Activated CD4-positive, alpha-beta T cell treated with anti-CD3 and anti-CD28 coated beads for 24 hours (primary cell): ENCODE measurements around the gene SP3.
"Not testable (repeated sequence)": the region's sequence is repeated elsewhere in the genome, so short reads cannot be mapped to it uniquely, and the experiment has no call there.

Experiments used
- DNase-seq, 2 donors: peaks; one replicate each; pipeline ENCODE4 v3.0.0-alpha.2; 2020; ENCODE audit warnings: low read depth in 2 of 2

The SP3 gene

DNA sequence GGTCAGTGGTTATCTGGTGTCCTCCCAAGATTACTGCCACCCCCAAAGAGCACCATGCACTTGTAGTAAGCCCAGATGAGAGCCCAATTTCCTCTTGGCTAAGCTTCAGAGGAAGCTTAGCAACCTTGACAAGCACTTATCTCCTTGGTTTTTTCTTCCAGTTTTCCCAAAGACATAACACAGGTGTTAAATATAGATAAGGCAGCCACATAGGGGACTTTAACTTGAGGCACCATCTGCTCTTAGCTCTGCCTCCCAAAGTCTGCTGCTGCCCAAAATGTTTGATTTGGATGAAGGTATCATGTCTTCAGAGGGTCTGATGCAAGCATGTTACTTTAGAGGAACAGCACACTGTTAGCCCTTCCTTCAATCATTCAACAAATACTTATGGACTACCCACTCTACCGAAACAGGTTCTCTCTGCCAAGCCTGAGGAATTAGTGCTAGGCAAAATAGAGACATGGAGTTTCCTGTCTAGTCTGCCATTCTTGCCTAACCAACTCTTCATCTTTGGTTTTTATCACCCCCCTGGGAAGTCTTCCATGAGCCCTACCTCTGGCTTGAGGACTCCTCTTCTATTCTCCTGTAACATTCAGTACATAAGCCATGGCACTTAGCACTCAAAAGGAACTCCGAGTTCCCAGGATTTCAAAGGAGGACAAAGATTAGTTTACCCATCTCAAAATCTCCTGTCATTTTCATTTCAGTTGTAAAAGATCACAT, 73.7 kb downstream of the SP3 start:
- DNase-seq = no peak

DNA sequence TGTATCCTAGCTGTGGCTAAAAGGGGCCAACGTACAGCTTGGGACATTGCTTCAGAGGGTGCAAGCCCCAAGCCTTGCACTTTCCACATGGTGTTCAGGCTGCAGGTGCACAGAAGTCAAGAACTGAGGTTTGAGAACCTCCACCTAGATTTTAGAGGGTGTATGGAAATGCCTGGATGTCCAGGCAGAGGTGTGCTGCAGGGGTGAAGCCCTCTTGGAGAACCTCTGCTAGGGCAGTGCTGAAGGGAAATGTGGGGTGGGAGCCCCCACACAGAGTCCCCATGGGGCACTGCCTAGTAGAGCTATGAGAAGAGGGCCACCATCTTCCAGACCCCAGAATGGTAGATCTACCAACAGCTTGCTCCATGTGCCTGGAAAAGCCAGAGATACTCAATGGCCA, 75.7 kb downstream of the SP3 start:
- not testable (repeated sequence) for DNase-seq

DNA sequence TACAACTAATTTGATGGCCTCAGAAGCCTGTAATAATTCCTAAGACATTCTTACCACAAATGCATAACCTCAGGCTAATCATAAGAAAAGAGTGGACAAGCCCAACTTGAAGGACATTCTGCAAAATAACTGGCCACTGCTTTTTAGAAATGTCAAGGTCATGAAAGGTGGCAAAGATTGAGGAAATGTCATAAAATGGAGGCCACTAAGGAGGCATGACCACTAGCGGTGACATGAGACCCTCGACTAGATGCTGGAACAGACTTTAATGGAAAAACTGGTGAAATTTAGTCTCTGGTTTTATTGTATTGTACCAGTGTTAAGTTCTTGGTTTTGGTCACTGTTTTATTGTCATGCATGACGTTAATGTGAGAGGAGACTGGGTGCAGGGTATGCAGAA, 78.6 kb downstream of the SP3 start:
- DNase-seq = no peak

DNA sequence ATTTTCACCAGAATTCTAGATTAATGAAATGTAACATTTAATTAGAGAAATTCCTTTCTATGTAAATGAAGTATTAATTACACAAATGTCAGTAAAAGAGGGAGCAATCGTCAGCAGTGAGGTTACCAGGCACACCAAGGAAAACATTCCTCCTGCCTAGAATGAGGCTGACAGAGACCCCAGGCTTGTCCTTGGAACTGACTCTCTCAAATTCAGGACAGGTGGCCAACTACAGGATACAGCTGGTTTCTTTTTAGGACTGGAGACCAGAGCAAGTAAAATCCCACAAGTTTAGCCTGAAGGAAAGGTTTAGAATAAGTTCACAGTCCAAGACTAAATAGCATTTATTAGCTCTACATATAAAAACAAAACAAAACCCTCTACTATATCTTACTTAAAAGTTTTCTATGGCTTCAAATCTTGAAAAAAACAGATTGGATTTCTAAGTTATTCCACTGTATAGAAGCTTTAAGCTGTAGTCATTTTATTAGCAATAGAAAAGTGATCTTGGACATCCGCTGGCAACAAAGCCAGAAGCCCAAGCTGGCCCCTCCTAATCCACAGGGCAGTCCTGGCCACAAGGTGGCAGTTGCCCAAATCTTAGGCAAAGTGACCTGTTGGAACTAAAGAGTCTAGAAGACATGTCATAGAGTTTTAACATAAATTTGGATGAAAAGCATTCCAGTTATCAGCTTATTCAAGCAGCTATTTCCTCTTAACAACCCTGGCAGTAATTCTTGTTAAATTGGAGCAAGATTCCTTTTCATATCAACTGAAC, 81.0 kb downstream of the SP3 start:
- DNase-seq = no peak

DNA sequence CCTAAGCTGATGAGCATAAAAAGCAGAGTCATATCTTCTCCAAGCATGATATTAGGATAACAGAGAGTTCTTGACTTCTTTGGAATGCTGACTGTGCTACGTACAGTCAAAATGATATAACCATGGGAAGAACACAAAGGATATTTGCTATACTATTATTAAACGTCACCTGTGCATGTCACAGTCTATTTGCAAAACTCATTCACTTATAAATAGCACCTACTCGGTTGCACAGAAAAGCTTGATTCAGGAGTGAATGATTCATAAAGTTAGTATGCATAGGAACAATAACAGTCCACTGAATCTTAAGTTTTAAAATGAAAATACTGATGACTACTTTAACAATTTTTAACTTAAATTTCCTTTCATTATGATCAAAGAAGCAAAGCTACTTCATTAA, 83.3 kb downstream of the SP3 start:
- DNase-seq = no peak

DNA sequence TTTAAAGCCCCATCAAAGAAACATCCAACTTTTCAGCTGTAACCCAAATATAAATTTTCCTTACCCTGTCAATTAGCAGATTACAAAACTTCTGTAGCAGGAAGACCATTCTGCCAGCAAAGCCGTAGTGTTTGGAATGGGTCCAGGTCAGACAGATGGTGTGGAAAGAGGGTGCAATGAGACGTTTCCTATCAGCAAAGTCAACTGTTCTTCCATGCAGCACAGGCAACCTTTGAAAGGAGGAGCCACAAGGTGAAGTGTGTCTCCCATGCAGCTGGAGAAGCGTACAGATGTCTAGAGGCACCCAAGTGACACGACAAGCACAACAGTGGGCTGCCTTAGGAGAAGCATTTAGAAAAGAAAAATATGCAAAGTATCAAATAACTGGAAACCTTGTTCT, 83.7 kb downstream of the SP3 start:
- DNase-seq = no peak

DNA sequence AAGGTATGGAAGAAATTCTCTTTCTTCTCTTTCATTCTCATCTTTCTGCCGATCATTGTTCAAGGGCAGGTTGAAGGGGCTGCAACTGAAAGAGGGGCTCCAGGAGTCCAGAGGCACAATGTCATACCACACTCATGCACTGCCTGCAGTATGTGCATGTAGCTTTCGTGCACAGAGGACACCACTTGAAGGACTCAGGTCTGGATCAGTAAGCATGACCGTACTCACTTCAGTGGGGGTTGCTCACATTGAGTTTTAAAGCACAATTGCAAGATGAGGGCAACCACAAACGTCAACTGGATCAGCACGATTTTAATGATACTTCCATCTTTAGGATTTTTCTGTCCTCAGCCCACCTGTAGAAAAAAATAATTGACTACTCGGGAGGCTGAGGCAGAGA, 84.6 kb downstream of the SP3 start:
- DNase-seq = no peak

DNA sequence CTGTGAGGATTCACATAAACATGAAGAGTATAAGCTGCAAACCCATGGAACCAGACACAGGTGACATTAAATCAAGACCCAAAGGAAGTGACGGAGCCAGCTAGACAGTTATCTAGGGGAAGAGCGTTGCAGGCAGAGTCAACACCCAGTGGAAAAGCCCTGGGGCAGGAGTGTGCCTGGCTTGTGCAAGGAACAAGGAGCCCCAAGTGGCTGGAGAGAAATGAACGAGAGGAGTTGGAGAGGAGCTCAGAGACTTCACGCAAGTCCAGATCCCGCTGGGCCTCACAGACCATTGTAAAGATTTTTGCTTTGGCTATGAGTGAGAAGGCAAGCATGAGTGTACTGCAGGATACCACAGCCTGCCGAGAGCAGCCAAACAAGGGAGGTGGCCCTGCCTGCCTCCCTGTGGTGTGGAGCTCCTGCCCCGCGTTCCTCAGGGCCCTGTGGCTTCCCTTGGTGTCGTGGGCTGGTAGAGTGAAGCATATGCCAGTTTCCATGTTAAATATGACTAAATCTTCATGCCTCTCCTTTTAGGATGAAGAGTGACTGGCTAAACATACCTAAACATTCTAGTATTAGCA, 88.2 kb downstream of the SP3 start:
- no peak for DNase-seq

DNA sequence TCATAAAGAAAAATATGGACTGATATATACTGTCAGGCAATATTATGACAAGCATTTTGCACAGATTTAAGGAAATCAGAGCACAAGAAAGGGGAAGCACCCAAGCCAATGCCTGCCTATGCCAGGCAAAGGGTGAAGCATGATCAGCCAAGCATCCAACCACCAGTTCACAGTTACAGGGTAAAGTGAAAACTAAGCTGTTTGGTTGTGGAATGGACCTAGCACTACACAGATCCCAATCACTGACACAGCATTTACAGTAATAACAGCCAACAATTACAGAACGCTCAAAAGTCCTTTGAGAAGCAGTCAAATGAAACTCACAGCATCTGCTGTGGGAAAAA, 90.3 kb downstream of the SP3 start:
- DNase-seq = no peak

DNA sequence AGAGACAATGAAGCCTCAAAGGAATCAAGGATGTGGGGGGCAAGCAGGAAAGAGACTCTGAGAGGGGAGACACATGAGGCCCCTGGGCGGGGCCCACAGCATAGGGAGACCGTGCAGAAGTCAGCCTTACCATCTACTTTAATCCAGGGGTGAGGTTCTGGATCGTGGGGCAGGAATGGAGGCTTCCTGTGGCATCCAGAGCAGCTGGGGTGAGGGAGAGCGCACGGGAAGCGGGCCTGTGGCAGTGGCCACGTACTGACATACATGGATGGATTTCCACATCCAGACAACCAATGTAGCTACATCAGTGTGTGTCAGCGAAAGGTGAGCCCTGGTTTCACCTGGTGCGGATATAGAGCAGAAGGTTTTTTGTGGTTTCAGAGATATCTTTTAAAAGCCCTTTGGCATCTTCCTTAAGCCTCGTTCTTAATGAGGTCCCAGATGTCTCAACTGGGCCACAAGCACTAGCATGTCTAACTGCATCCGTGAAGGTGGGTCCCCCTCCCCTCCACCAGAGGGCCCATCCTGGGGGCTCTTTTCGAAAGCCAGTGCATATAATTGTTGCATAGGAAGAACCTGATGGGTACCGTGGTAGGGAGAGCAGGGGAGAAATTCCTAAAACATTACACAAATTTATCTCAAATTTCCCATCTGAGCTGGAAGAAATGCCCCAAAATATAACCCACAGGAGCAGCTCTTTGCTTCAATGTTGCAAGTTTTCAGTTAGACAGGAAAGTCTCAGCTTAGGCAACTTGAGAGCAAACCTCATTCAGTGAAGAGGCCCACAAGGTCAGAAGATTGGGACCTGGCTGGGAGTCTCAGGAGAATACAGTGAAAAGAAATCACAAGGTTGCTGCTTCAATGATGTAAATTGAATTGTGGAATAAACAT, 90.9 kb downstream of the SP3 start:
- DNase-seq = no peak

DNA sequence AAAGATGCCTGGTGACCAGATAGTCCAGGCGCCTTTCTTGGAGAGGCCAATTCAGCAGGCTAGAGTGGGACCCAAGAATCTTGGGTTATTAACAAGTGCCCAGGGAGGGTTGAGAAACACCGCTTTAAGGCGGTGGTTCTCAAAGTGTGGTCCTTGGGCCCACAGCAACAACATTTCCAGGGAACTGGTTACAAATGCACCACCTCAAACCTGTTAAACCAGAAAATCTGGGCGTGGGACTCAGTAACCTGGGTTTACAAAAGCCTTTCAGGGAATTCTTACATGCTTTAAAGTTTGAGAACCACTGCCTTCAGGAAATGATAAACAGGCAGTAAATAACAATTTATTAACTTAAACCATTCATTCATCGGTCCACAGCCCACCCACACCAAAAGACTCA, 92.5 kb downstream of the SP3 start:
- DNase-seq = no peak

DNA sequence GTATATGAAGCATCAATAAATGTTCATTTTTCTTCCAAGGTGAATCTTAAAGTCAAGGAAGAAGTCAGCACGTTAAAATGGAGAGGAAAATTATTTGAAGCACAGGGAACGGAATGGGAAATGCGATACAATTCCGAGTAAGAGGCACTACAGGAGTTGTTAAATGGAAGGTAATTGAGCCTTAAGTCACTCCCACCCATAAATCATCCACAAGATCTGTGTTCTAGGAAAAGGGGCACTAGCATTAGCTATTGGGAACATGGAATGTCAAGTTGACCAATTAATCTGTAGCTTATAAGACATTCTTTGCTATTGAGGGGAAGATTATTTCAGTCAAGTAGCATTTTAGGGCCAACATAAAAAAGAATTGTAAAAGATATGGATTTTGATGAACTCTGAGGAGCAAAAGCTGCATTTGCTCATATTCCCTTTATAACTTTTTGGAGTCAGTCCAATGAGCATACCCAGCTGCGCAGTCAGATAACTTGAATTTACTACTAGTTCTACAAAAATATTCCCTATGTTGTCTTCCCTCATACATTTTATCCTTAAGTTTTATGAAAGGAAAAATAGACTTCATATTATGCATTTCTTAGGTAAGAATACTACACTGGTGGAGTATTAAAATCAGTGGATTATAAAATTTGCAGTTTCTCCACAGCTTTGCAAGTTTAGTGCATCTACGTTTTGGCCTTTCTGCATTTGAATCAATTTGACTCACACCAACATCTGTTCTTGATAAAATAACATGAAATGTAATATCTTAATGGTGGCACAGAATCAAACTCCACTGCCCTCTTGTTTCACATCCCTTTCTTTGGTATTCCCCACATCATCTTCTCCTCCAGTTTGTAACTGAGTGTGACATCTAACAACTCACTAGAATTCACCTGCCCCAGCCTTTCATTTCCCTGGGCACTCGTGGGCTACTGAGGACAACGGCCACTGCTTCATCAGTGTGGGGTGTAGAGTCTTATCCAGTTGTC, 95.6 kb downstream of the SP3 start:
- DNase-seq = no peak

DNA sequence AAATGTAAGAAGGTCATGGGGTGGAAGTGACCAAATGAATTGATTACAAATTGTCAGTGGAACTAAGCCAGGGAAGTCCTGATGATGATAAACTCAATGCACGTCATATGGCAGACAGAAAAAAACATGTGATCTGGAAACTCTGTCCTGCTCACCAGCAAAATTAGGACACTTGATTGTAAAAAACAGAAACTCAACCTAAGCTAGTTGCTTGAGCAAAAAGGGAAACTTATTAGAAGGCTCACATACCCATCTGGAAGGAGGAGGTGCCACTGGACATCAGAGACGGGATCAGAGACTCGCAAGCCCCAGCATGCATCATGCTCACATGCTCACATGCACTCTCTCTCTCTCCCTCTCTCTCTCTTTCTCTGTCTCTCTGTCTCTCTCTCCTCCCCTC, 96.8 kb downstream of the SP3 start:
- DNase-seq = no peak

DNA sequence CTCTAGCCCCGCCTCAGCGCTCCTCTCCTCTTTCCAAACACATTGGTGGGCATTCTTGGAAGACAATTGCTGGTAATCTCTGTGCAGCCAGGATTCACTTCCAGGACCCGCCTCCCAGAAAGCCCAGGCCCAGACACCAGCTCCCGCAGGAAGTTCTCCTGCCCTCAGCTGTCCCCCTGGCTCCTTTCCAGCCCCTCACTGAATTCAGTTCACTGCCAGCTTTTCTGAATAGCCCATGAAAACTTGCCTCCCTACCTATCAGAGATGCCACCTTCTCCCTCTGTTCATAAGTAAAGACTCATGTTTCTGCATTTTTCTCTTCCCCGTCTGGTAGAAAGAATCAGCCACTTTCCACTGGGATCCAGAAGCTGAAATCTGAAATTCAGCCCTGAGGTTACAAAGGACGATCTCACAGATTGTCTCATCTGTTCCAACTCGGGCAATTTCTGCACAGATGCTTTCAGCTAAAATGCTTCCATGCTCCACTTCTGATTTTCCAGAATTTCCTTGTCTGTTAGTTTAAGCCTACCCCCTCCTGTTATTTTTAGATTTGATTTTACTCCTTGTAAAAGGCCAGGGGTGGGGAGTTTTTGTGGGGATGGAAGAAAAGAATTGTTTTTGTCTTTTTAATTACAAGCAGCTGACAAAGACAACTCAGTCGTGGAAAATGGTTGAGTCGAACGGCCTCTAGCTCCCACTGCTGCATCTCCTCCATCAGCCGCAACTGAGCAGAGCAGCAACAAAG, 98.1 kb downstream of the SP3 start:
- no peak for DNase-seq

DNA sequence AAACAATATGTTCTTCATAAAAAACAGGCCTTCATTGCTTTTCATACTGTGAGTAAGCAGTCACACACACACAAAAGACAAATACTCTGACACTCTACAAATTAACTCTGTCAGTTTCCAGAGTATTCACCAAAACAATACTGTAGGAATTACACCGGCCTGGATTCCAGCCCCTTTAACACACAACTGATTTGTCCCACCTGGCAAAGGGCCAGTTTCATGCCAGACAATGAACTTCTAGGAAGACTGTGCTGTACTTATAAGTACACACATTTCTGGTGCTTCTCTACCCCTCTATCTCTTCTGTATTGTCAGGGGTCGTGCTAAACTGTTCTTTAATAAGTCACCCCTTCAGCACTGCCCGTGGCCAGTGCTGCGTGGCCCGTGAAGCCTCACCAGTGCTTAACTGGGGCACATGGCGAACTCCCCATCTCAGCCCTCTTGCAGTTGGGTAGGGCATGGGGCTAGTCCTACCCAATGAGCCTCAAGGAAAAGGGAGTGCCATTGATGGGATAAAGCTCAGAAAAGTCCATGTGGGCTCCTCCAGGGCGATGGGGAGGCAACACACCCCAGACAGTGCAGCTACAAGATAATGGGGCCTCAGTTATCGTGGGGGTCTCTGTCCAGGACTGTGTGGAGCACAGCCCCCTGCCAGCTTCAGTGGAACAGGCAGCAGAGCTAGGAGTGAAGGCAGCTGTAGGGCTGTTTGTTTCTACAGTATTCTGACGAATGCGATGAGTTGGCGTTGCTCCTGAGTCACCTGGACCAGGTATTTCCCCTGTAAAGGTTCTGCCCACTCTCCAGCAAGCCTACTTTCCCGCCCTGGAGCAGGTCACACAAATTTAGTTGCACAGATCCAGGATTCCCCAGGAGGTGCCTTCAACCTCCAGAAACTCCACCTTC, 99.0 kb downstream of the SP3 start:
- DNase-seq = no peak

DNA sequence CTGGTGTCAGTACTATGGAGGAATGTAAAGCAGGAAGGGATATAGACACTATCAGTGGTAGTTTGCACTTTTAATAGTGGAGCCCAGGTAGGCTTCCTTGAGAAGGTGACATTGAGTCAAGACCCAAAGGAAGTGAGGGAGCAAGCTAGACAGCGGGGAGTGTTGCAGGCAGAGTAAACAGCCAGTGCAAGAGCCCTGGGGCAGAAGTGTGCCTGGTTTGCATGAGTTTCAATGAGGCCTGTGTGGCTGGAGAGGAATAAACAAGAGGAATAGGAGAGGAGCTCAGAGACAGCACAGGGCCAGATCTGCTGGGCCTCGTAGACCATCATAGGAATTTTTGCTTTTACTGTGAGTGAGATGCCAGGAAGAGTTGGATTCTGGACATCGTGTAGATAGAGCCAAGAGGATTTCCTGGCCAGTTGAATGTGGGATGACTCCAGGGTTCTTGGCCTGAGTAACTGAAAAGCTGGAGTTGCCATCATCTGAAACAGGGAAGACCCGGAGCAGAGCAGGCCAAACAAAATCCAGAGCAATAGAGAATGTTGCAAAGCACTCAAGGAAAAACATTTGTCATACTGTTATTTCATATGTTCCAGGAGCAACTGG, 102.5 kb downstream of the SP3 start:
- DNase-seq = no peak

DNA sequence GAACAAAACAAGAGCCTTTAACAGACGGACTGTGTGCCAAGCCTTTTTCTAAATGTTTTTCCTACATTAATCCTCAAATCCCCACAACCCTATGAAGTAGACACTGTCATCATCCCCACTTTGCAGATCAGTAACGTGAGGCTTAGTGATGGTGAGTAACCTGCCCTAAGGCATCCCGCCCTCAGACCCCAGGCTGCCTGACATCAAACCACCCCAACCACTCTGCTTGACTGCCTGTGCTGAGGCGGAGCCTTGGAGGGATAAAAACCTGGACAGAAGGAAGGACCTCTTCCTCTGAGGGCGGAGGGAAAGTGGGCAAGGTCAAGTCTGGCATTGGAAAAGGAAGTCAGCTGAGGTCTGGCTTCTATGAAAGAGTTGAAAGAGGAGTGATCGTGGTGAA, 104.6 kb downstream of the SP3 start:
- no peak for DNase-seq

DNA sequence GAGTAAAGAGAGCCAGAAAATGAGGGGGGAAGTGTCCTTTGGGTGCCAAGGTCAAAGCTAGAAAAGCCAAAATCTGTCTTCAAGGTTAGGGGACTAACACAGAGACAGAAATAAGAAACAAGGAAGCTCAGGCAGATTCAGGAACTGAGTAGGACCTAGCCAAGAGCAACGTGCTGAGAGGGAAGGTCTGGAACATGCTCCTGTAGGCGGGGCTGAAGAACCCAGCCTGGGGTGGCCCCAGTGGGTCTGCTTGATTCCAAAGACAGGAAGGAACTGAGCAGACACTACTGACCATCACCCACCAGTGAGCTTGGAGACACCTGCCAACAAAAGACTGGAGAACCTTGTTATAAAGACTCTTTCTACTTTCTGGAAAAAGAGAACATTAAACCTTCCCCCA, 105.1 kb downstream of the SP3 start:
- no peak for DNase-seq

DNA sequence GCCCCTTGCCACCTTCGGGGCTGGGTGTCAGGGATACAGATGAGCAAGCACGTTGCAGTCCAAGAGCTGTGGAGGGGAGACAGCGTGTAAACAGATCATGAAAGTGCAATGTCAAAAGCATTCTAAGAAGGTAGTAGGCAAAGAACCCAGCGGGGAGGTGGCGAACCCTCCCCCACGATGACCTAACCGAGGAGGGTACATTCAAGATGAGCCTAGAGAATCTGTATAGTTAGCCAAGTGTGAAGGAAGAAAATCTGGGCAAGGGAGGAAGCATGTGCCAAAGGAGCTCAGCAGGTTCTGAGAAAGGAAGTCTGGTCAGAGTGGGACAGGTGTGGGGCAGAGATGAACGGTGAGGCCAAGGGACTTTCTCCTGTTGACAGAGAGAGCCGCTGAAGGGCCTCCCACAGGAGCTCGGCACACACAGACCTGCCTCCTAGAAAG, 106.9 kb downstream of the SP3 start:
- no peak for DNase-seq
